Measurements from ENCODE around the gene SLC26A9.
"Not testable (repeated sequence)": the region's sequence is repeated elsewhere in the genome, so short reads cannot be mapped to it uniquely, and the experiment has no call there.

DNA sequence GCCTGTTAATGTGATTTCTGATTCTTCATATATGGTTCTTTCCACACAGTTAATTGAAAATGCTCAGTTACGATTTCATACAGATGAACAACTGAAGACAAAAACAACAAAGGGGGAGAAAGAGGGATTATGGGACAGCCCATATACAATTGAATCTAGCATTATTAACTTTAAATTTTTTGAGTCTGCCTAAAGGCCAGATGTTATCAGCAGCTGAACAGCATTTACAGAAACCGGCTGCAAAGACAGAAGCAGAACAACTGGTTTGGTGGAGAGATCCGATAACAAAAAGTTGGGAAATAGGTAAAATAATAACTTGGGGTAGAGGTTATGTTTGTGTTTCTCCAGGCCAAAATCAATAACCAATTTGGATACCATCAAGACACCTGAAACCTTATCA, 49.1 kb downstream of the SLC26A9 start:
- TF ChIP-seq, protein P1, sequence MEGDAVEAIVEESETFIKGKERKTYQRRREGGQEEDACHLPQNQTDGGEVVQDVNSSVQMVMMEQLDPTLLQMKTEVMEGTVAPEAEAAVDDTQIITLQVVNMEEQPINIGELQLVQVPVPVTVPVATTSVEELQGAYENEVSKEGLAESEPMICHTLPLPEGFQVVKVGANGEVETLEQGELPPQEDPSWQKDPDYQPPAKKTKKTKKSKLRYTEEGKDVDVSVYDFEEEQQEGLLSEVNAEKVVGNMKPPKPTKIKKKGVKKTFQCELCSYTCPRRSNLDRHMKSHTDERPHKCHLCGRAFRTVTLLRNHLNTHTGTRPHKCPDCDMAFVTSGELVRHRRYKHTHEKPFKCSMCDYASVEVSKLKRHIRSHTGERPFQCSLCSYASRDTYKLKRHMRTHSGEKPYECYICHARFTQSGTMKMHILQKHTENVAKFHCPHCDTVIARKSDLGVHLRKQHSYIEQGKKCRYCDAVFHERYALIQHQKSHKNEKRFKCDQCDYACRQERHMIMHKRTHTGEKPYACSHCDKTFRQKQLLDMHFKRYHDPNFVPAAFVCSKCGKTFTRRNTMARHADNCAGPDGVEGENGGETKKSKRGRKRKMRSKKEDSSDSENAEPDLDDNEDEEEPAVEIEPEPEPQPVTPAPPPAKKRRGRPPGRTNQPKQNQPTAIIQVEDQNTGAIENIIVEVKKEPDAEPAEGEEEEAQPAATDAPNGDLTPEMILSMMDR (IDR thresholded peaks at IDR 0.05; ENCODE audit: extremely low read depth in 1 of 2, insufficient read depth in 1 of 2, low read depth in 1 of 2, low read length in 2 of 2), result not testable (repeated sequence)
- TF ChIP-seq, protein P2, sequence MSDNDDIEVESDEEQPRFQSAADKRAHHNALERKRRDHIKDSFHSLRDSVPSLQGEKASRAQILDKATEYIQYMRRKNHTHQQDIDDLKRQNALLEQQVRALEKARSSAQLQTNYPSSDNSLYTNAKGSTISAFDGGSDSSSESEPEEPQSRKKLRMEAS (IDR thresholded peaks at IDR 0.05; ENCODE audit: insufficient read depth, insufficient read length), result not testable (repeated sequence)
